ENCODE data around the gene SLC38A8. TPM values are rescaled to one million over a fixed set of nuclear protein-coding genes. Genes with fewer than 3 reads are reported as not detected.

SLC38A8 gene
- polyA plus RNA-seq, 2 of the 4 experiments (the other 2 are of a cell fraction), result not detected

DNA sequence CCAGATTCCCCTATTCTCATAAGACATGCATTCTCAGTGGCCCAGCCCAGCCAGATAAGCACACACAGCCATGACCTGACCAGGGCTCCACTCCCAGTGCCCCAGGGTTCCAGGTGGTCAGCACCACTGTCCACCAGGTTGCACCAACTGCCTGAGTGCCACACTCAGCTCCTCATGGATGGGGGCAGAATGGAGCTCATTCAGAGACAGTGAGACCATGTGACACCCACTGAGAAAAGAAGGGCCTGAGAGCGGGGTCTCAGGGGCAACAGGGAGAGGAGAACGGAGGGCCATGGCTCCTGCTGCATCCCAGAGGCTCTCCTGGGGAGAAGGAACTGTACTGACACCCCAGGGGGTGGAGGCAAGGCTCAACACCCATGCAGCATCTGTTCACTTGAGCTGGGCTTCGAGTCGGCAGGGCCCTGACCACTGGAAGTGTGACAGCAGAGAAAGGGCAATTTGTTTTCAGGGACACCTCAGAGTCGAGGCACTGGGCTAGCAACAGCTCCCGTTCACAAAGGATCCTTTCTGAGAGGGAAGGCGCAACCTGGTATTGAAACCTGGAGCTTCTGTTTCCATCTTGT lies 18.7 kb upstream of the SLC38A8 start:
- Histone ChIP-seq H3K4me3 (no peak overlapping the region), H3K27ac (no peak overlapping the region), H3K9me3 (no peaks in the 10 kb centered on the region), H3K4me1 (no peaks in the 10 kb centered on the region), H3K4me2 (no peak overlapping the region)
- no peak for ATAC-seq
- TF ChIP-seq EHF (CRISPR knock-in tag; IDR thresholded peaks at IDR 0.05) (no peak), BHLHE40 (IDR thresholded peaks at IDR 0.05; ENCODE audit: low read depth, low read length) (no peak), TP53 (CRISPR knock-in tag; IDR thresholded peaks at IDR 0.05) (no peak), MAZ (IDR thresholded peaks at IDR 0.05; ENCODE audit: borderline replicate concordance, low read depth, low read length) (no peak), RFX5 (IDR thresholded peaks at IDR 0.05) (no peak), GATA3 (IDR thresholded peaks at IDR 0.05; ENCODE audit: borderline replicate concordance) (no peak), ZC3H11A (IDR thresholded peaks at IDR 0.05) (no peak), EP300 (IDR thresholded peaks at IDR 0.05) (no peak), ZNF302 (CRISPR knock-in tag; IDR thresholded peaks at IDR 0.05) (no peak), MYC (IDR thresholded peaks at IDR 0.05; ENCODE audit: borderline replicate concordance, low read length) (no peak), JUN (IDR thresholded peaks at IDR 0.05) (no peak), CBX2 (IDR thresholded peaks at IDR 0.05; ENCODE audit: borderline replicate concordance, low read depth) (no peak), EHMT2 (IDR thresholded peaks at IDR 0.05; ENCODE audit: low read depth) (no peak)
- TF ChIP-seq, protein P1, sequence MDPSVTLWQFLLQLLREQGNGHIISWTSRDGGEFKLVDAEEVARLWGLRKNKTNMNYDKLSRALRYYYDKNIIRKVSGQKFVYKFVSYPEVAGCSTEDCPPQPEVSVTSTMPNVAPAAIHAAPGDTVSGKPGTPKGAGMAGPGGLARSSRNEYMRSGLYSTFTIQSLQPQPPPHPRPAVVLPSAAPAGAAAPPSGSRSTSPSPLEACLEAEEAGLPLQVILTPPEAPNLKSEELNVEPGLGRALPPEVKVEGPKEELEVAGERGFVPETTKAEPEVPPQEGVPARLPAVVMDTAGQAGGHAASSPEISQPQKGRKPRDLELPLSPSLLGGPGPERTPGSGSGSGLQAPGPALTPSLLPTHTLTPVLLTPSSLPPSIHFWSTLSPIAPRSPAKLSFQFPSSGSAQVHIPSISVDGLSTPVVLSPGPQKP (IDR thresholded peaks at IDR 0.05; ENCODE audit: low read depth, low read length), result no peak
- TF ChIP-seq, protein P2, sequence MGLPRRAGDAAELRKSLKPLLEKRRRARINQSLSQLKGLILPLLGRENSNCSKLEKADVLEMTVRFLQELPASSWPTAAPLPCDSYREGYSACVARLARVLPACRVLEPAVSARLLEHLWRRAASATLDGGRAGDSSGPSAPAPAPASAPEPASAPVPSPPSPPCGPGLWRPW (IDR thresholded peaks at IDR 0.05), result no peak
- TF ChIP-seq, protein P3, sequence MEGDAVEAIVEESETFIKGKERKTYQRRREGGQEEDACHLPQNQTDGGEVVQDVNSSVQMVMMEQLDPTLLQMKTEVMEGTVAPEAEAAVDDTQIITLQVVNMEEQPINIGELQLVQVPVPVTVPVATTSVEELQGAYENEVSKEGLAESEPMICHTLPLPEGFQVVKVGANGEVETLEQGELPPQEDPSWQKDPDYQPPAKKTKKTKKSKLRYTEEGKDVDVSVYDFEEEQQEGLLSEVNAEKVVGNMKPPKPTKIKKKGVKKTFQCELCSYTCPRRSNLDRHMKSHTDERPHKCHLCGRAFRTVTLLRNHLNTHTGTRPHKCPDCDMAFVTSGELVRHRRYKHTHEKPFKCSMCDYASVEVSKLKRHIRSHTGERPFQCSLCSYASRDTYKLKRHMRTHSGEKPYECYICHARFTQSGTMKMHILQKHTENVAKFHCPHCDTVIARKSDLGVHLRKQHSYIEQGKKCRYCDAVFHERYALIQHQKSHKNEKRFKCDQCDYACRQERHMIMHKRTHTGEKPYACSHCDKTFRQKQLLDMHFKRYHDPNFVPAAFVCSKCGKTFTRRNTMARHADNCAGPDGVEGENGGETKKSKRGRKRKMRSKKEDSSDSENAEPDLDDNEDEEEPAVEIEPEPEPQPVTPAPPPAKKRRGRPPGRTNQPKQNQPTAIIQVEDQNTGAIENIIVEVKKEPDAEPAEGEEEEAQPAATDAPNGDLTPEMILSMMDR (IDR thresholded peaks at IDR 0.05), result no peak
- ChIA-PET POLR2A (no interaction called here), CTCF (interaction anchor here (0.6 to 19.9 kb wide), 20 partner anchors 8 to 906 kb away, joined by 3 to 414 read pairs (median 4); partner anchors contain the start of genes OSGIN1 and SLC38A8)
- WGBS (ENCODE audit: missing lambda C conversion rate), result 94% methylated on average over 7 of the region's 7 CpGs
- no peak for DNase-seq (ENCODE audit: low read depth in 1 of 2, low spot score in 1 of 2)
- no peak for FAIRE-seq

DNA sequence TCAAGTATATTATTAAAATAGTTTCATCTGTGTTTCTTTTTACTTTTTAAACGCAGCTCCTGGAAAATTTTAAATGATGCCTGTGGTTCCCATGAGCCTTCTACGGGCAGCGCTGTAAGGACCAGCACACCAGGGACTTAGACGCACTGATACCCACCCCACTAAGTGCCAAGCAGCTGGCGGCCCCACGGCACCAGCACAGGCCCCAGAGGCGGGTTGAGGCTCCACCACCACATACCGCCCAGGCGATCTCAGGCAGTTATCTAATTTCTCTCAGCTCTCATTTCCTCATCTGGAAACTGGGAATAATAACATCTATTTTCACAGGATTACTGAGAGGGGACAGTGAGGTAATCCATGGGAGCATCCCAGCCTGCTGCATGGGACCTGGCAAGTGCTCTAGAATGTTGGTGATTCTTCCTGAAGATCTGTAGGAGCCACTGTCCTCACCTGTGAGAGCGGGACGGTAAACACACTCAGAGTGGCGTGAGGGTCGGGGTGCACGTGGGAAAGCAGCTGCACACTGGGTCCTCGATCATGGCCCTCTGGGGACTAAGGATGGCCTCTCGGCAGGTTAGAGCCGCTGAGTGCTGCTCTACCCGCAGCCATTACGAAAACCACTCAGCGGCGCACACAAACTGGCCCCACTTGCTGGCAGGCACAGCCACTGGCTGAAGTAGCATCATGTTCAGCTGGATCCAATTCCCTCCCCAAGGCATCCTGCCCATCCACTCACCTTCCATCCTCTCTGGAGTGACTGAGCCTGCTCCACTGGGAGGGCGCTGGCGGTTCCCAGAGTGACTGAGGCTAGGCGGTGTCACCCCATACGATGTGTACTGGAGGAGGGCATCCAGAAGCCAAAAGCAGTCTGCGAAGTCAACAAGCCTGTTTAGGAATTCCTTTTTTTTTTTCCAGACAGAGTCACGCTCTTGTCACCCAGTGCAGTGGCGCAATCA lies 17.6 kb upstream of the SLC38A8 start:
- no peak for FAIRE-seq
- Histone ChIP-seq H3K4me2 (no peak overlapping the region), H3K27ac (no peak overlapping the region), H3K9me3 (no peaks in the 10 kb centered on the region), H3K4me1 (no peaks in the 10 kb centered on the region), H3K4me3 (no peak overlapping the region)
- no peak for DNase-seq (ENCODE audit: low read depth in 1 of 2, low spot score in 1 of 2)
- ChIA-PET CTCF (interaction anchor here (0.9 to 19.9 kb wide), 14 partner anchors 9 to 423 kb away, joined by 3 to 414 read pairs (median 4); partner anchors contain the start of gene OSGIN1), POLR2A (no interaction called here)
- no peak for ATAC-seq
- TF ChIP-seq NPAS2 (CRISPR knock-in tag; IDR thresholded peaks at IDR 0.05; ENCODE audit: borderline replicate concordance) (no peak), FOXS1 (CRISPR knock-in tag; IDR thresholded peaks at IDR 0.05) (no peak), RAD21 (conservative IDR thresholded peaks at IDR 0.05 in 1 of 2, IDR thresholded peaks at IDR 0.05 in 1 of 2) (no peak), CHD4 (IDR thresholded peaks at IDR 0.05; ENCODE audit: borderline replicate concordance) (no peak), ZSCAN20 (CRISPR knock-in tag; IDR thresholded peaks at IDR 0.05) (no peak), CBX8 (IDR thresholded peaks at IDR 0.05) (no peak), EHF (CRISPR knock-in tag; IDR thresholded peaks at IDR 0.05) (no peak), JUNB (IDR thresholded peaks at IDR 0.05) (no peak), FOSL2 (IDR thresholded peaks at IDR 0.05) (no peak), FOSL2 (CRISPR knock-in tag; IDR thresholded peaks at IDR 0.05) (no peak), JUN (IDR thresholded peaks at IDR 0.05) (no peak), FOSB (CRISPR knock-in tag; IDR thresholded peaks at IDR 0.05) (no peak)
- TF ChIP-seq, protein P4, sequence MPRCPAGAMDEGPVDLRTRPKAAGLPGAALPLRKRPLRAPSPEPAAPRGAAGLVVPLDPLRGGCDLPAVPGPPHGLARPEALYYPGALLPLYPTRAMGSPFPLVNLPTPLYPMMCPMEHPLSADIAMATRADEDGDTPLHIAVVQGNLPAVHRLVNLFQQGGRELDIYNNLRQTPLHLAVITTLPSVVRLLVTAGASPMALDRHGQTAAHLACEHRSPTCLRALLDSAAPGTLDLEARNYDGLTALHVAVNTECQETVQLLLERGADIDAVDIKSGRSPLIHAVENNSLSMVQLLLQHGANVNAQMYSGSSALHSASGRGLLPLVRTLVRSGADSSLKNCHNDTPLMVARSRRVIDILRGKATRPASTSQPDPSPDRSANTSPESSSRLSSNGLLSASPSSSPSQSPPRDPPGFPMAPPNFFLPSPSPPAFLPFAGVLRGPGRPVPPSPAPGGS (IDR thresholded peaks at IDR 0.05), result no peak
- TF ChIP-seq, protein P5, sequence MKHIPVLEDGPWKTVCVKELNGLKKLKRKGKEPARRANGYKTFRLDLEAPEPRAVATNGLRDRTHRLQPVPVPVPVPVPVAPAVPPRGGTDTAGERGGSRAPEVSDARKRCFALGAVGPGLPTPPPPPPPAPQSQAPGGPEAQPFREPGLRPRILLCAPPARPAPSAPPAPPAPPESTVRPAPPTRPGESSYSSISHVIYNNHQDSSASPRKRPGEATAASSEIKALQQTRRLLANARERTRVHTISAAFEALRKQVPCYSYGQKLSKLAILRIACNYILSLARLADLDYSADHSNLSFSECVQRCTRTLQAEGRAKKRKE (CRISPR knock-in tag; IDR thresholded peaks at IDR 0.05; ENCODE audit: low read depth), result no peak
- WGBS (ENCODE audit: missing lambda C conversion rate), result 97% methylated on average over 28 of the region's 28 CpGs
